SKM-1 treated with dmso at 0.1 percent for 144 hours (cell line): ENCODE measurements around the gene SOX15.

Source experiments
- DNase-seq: peaks from one replicate; lab custom pipeline; 2025; ENCODE audit not compliant: unreplicated experiment; lab: John Stamatoyannopoulos, UW

The SOX15 gene

DNA sequence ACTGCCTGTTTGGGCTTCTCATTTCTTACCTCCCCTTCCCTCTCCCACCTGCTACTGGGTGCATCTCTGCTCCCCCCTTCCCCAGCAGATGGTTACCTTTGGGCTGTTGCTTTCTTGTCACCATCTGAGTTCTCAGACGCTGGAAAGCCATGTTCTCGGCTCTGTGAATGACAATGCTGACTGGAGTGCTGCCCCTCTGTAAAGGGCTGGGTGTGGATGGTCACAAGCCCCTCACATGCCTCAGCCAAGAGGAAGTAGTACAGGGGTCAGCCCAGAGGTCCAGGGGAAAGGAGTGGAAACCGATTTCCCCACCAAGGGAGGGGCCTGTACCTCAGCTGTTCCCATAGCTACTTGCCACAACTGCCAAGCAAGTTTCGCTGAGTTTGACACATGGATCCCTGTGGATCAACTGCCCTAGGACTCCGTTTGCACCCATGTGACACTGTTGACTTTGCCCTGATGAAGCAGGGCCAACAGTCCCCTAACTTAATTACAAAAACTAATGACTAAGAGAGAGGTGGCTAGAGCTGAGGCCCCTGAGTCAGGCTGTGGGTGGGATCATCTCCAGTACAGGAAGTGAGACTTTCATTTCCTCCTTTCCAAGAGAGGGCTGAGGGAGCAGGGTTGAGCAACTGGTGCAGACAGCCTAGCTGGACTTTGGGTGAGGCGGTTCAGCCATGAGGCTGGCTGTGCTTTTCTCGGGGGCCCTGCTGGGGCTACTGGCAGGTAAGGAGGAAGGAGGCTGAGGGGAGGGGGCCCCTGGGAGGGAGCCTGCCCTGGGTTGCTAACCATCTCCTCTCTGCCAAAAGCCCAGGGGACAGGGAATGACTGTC, 10.7 kb downstream of the SOX15 start, which contains the start of gene CD68:
CD68 (plus strand) TSS at position 638 of the 833 bp plus-strand sequence; CDS start at position 678, 40 bp downstream.
- peak; percentile 83 for DNase-seq

DNA sequence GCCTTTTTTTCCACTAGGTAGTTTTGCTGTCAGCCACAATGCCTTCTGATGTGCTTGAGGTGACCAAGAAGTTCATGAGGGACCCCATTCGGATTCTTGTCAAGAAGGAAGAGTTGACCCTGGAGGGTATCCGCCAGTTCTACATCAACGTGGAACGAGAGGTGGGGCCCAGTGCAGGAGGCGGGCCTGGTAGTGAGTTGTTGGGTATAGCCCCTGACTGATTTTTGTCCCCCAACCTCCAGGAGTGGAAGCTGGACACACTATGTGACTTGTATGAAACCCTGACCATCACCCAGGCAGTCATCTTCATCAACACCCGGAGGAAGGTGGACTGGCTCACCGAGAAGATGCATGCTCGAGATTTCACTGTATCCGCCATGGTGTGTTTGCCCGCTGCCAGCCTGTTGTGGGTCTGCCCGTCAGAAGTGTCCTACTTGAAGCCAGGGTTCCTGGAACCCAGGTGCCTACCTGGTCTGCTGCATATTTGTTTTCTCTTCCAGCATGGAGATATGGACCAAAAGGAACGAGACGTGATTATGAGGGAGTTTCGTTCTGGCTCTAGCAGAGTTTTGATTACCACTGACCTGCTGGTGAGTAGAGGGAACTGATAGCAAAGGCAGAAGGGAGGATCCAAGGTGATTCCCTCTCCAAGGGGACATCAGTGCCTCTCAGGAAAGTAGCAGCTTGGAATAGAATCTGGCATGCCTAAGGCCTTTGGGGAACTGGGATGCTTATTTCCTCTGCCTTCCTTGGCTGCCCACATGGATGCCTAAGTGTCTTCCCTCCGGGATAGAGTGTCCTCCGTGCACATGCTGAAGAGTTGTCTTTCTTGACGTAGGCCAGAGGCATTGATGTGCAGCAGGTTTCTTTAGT, 12.3 kb downstream of the SOX15 start:
- no peak for DNase-seq

GRCh38 chr17:7576432-7576937, 13.4 kb downstream of the SOX15 start:
- DNase-seq: no peak

DNA sequence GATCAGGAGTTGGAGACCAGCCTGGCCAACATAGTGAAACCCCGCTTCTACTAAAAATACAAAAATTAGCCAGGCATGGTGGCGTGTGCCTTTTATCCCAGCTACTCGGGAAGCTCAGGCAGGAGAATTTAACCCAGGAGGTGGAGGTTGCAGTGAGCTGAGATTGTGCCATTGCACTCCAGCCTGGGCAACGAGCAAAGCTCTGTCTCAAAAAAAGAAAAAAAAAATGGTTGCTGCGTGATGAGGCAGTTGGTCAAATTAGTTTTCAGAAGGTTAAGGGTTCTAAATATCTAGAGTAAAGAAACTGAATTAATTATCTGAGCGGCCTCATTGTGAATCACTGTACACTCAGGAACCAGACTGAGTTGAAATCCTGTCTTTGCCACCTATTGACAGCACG, 13.9 kb downstream of the SOX15 start:
- DNase-seq: no peak

GRCh38 chr17:7575481-7575883, 14.4 kb downstream of the SOX15 start:
- DNase-seq: no peak

GRCh38 chr17:7574176-7574953, 15.5 kb downstream of the SOX15 start:
- no peak for DNase-seq

DNA sequence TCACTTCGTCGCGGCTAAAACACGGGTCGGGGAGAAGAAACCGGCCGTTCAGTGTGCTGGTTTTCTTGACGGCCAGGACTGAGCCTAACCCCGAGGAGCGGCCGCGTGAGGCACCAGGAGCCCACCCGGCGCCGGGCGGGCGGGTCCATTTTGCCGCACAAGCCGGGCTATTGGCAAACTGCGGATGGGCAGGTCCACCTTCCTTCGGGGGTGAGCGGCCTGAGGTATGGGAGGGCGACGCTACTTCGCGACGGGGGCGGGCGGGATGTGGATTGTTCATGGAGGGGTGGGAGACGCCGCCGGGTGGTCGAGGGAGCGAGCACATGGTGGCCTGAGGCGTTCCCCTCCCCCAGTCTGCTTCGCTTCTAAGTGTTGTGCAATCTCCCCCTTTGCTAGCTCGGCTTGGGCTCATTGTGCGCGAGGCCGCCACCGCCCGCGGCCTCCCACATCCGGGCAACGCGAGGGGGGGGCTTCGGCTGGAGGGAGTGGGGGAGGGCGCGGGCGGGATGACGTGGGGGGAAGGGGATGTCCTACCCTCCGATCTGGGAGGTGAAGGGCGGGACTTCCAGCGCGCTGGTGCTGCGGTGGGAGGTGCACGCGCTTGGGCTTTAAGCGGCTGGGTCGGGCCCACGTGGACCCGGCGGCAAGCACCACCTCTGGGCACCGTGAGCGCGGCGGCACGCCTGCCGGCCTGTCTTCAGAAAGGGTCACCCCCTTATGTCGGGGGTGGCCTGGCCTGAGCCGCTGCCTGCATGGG, 16.4 kb downstream of the SOX15 start:
- DNase-seq: peak; percentile 76

- peak; percentile 94 for DNase-seq
Measured at GRCh38 chr17:7572588-7573323, 17.1 kb downstream of the SOX15 start.

DNA sequence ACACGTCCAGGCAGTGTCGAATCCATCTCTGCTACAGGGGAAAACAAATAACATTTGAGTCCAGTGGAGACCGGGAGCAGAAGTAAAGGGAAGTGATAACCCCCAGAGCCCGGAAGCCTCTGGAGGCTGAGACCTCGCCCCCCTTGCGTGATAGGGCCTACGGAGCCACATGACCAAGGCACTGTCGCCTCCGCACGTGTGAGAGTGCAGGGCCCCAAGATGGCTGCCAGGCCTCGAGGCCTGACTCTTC, 17.6 kb downstream of the SOX15 start:
- DNase-seq: peak; percentile 94

DNA sequence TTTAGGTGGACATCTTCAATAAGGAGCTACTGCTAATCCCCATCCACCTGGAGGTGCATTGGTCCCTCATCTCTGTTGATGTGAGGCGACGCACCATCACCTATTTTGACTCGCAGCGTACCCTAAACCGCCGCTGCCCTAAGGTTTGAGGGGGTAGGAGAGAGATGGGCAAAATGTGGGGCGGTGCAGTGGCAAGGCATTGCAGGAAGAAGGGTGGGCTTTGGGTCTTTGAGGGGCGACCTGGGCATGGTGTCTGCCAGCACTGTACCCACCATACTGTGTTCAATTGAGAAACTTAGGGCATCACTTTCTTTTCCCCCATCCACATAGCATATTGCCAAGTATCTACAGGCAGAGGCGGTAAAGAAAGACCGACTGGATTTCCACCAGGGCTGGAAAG, 19.5 kb downstream of the SOX15 start:
- DNase-seq: no peak

DNA sequence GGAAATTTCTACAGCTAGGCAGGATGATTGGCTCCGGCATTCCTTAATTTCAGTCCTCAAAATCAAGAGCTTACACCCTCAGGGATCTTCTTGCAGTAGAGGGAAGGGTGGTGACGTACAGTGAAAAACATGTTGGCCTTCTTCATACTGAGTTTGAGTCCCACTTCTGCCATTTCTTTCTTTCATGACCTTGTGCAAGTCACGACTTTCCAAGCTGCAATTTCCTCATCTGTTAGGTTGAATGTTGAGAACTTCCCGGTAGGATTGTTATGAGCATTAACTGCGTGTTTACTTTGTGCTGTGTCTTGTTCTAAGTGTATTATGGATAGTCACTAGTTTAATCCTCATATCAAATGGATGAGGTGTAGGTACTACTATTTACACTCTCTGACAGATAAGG, 20.3 kb downstream of the SOX15 start:
- DNase-seq: no peak

- no peak for DNase-seq
Measured at GRCh38 chr17:7563115-7563869, 26.6 kb downstream of the SOX15 start.

DNA sequence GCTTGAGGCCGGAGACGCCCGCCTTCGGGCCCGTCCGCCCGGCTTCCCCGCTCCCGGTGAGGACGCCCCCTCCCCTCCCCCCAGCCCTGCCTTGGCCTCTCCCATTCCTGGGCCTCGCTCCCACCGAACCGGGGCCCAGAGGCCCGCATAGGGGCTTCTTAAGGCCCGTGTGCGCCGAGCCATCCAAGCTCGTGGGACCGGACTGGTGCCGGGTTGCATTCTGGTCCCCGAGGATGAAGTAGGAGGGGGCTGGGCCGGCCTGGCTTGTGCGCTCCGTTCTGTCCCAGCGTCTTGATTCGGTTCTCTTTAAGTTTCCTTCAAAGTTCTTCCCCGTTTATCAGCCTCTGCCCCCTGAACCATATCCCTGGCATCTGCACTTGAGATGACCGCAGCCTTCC, 27.7 kb downstream of the SOX15 start:
- no peak for DNase-seq

GRCh38 chr17:7561589-7562207, 28.2 kb downstream of the SOX15 start, which contains the start of gene SENP3:
TSS of gene SENP3 (plus strand) at chr17:7561919. CDS start at chr17:7563077, 1,158 bp downstream.
- DNase-seq: peak; percentile 57

DNA sequence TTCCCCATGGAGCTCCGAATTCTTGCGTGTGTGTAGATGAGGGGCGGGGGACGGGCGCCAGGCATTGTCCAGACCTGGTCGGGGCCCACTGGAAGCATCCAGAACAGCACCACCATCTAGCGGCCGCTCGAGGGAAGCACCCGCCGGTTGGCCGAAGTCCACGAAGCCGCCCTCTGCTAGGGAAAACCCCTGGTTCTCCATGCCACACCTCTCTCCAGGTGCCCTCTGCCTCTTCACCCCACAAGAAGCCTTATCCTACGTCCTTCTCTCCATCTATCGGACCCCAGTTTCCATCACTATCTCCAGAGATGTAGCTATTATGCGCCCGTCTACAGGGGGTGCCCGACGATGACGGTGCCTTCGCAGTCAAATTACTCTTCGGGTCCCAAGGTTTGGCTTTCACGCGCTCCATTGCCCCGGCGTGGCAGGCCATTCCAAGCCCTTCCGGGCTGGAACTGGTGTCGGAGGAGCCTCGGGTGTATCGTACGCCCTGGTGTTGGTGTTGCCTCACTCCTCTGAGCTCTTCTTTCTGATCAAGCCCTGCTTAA, 28.8 kb downstream of the SOX15 start:
- DNase-seq: peak; percentile 54

- peak; percentile 33 for DNase-seq
Measured at GRCh38 chr17:7560172-7561027, 29.5 kb downstream of the SOX15 start.
